Neural crest cell (in vitro differentiated cells): ENCODE results near the gene ONECUT1. TPM values are rescaled to one million over a fixed set of nuclear protein-coding genes. Genes with fewer than 3 reads are reported as not detected.

Experiments
- DNase-seq: peaks from one replicate; pipeline ENCODE4 v3.0.0; 2021; ENCODE audit warnings: low read depth, mixed read lengths, low spot score
- H3K27ac Mint-ChIP-seq: one replicate; pipeline ENCODE4 v1.8.0; 2021; ENCODE audit warnings: mild to moderate bottlenecking, mixed read lengths; ENCODE audit not compliant: unreplicated experiment
- H3K27me3 Mint-ChIP-seq: 2 replicates; pipeline ENCODE4 v1.8.0; 2021; ENCODE audit warnings: low read depth, mild to moderate bottlenecking, mixed read lengths
- H3K36me3 Mint-ChIP-seq: 2 replicates; pipeline ENCODE4 v1.8.0; 2021; ENCODE audit warnings: low read depth, mild to moderate bottlenecking, mixed read lengths
- H3K4me1 Mint-ChIP-seq: 2 replicates; pipeline ENCODE4 v1.8.0; 2021; ENCODE audit warnings: mixed read lengths
- H3K4me3 Mint-ChIP-seq: one replicate; pipeline ENCODE4 v1.8.0; 2021; ENCODE audit warnings: mild to moderate bottlenecking, mixed read lengths
- H3K9me3 Mint-ChIP-seq: 2 replicates; pipeline ENCODE4 v1.8.0; 2021; ENCODE audit warnings: mixed read lengths
- CTCF ChIP-seq: fragments of 200-600 bp; sonication (generic); conservative IDR thresholded peaks from 2 replicates; pipeline ENCODE4 v1.5.0; 2021; ENCODE audit warnings: antibody characterized with exemption, mild to moderate bottlenecking
- total RNA-seq: library from RNA; stranded (reverse); gene quantifications from 2 replicates; pipeline ENCODE4 v1.2.1, GENCODE V29; 2021

ONECUT1 gene
- total RNA-seq, 1 donor from 2014 or later: 41.6 TPM

- no peak for DNase-seq
- Mint-ChIP-seq H3K27me3 (no peaks in the 10 kb centered on the region), H3K4me3 (no peak overlapping the region), H3K27ac (no peak overlapping the region), H3K9me3 (no peaks in the 10 kb centered on the region), H3K4me1 (peaks cover 4% of the 10 kb centered on the region), H3K36me3 (no peaks in the 10 kb centered on the region)
- no peak for TF ChIP-seq CTCF
These were observed 59.1 kb downstream of the ONECUT1 start for GRCh38 chr15:52731004-52731403.

GRCh38 chr15:52730594-52730993 is 59.5 kb downstream of the ONECUT1 start:
- Mint-ChIP-seq H3K27ac (no peak overlapping the region), H3K4me1 (peaks cover 4% of the 10 kb centered on the region), H3K4me3 (no peak overlapping the region), H3K36me3 (no peaks in the 10 kb centered on the region), H3K27me3 (no peaks in the 10 kb centered on the region), H3K9me3 (no peaks in the 10 kb centered on the region)
- TF ChIP-seq CTCF: no peak
- no peak for DNase-seq

GRCh38 chr15:52730173-52730572 is 60.0 kb downstream of the ONECUT1 start:
- no peaks in the 10 kb centered on the region for H3K4me1 Mint-ChIP-seq
- no peak overlapping the region for H3K27ac Mint-ChIP-seq
- TF ChIP-seq CTCF: no peak
- H3K9me3 Mint-ChIP-seq: no peaks in the 10 kb centered on the region
- H3K27me3 Mint-ChIP-seq: no peaks in the 10 kb centered on the region
- H3K36me3 Mint-ChIP-seq: no peaks in the 10 kb centered on the region
- H3K4me3 Mint-ChIP-seq: no peak overlapping the region
- no peak for DNase-seq

- no peaks in the 10 kb centered on the region for H3K36me3 Mint-ChIP-seq
- no peaks in the 10 kb centered on the region for H3K4me1 Mint-ChIP-seq
- no peak for DNase-seq
- TF ChIP-seq CTCF: no peak
- no peaks in the 10 kb centered on the region for H3K27me3 Mint-ChIP-seq
- no peak overlapping the region for H3K4me3 Mint-ChIP-seq
- no peak overlapping the region for H3K27ac Mint-ChIP-seq
- no peaks in the 10 kb centered on the region for H3K9me3 Mint-ChIP-seq
These were observed 61.2 kb downstream of the ONECUT1 start for GRCh38 chr15:52728899-52729298.

GRCh38 chr15:52727815-52728214 is 62.3 kb downstream of the ONECUT1 start:
- TF ChIP-seq CTCF: no peak
- no peaks in the 10 kb centered on the region for H3K27me3 Mint-ChIP-seq

GRCh38 chr15:52726195-52726594 is 63.9 kb downstream of the ONECUT1 start:
- no peak overlapping the region for H3K4me3 Mint-ChIP-seq
- H3K27ac Mint-ChIP-seq: no peak overlapping the region
- no peaks in the 10 kb centered on the region for H3K27me3 Mint-ChIP-seq
- no peak for DNase-seq
- TF ChIP-seq CTCF: no peak
- H3K4me1 Mint-ChIP-seq: no peaks in the 10 kb centered on the region
- H3K36me3 Mint-ChIP-seq: no peaks in the 10 kb centered on the region
- no peaks in the 10 kb centered on the region for H3K9me3 Mint-ChIP-seq

More at GRCh38 chr15:52727815-52728214, 62.3 kb downstream of the ONECUT1 start:
- H3K9me3 Mint-ChIP-seq: no peaks in the 10 kb centered on the region
- no peak for DNase-seq
- no peak overlapping the region for H3K27ac Mint-ChIP-seq
- H3K4me1 Mint-ChIP-seq: no peaks in the 10 kb centered on the region
- H3K4me3 Mint-ChIP-seq: no peak overlapping the region
- no peaks in the 10 kb centered on the region for H3K36me3 Mint-ChIP-seq
